Lung (tissue), 12 donors: ENCODE data around the gene COG7. TPM values are rescaled to one million over a fixed set of nuclear protein-coding genes. Genes with fewer than 3 reads are reported as not detected.

Experiments
- ATAC-seq: fragments of 200-7000 bp; cut with Tn5 transposase; one replicate; pipeline ENCODE4 v1.9.1; 2020; ENCODE audit warnings: moderate number of reproducible peaks; ENCODE audit not compliant: insufficient read depth, low FRiP score
- DNase-seq, 3 donors: peaks; one replicate each; pipeline ENCODE4 v3.0.0-alpha.2; 2013 to 2017
- H3K27ac ChIP-seq, 2 donors: one replicate each; pipeline ENCODE4 v1.5.1; 2013; ENCODE audit warnings: mild to moderate bottlenecking in 2 of 2, moderate library complexity in 2 of 2, control low read depth in 1 of 2, inconsistent platforms in 1 of 2, low read depth in 1 of 2, low read length in 1 of 2
- H3K27me3 ChIP-seq, 3 donors: one replicate each; pipeline ENCODE4 v1.5.1; 2013; ENCODE audit warnings: low read length in 2 of 3; ENCODE audit not compliant: control insufficient read depth in 3 of 3, insufficient read depth in 3 of 3
- H3K36me3 ChIP-seq, 4 donors: one replicate each; pipeline ENCODE4 v1.5.1; 2013; ENCODE audit warnings: low read length in 4 of 4, mild to moderate bottlenecking in 1 of 4, moderate library complexity in 1 of 4; ENCODE audit not compliant: control insufficient read depth in 4 of 4, insufficient read depth in 4 of 4
- H3K4me1 ChIP-seq, 5 donors: one replicate each; pipeline ENCODE4 v1.5.1; 2013; ENCODE audit warnings: low read length in 5 of 5, mild to moderate bottlenecking in 2 of 5, moderate library complexity in 1 of 5; ENCODE audit not compliant: control insufficient read depth in 5 of 5, insufficient read depth in 5 of 5
- H3K4me3 ChIP-seq: one replicate; pipeline ENCODE4 v1.5.1; 2013; ENCODE audit warnings: mild to moderate bottlenecking, control low read depth, moderate library complexity
- H3K9ac ChIP-seq, 2 donors: one replicate each; pipeline ENCODE4 v1.5.1; 2013; ENCODE audit warnings: low read length in 2 of 2, control low read depth in 1 of 2; ENCODE audit not compliant: insufficient read depth in 1 of 2
- H3K9me3 ChIP-seq, 4 donors: one replicate each; pipeline ENCODE4 v1.5.1; 2013; ENCODE audit warnings: low read length in 3 of 4, mild to moderate bottlenecking in 1 of 4, moderate library complexity in 1 of 4; ENCODE audit not compliant: control insufficient read depth in 4 of 4, insufficient read depth in 3 of 4
- WGBS, 2 donors: extraction: QIAGEN DNeasy Blood & Tissue Kit; methylation state at CpG; one replicate each; pipeline ENCODE4 v1.1.7; 2013; 5-methylcytosine and 5-hydroxymethylcytosine counted together
- polyA plus RNA-seq, 2 donors: library from polyadenylated mRNA; stranded (reverse); fragments of 200-250 nt; gene quantifications; one replicate each; pipeline ENCODE4 v1.2.1, GENCODE V29; 2013
- total RNA-seq, 2 donors: library from RNA; depleted of rRNA in 1 of 2; stranded (reverse); fragments of >200 nt in 1 of 2; gene quantifications; one replicate each; pipeline ENCODE4 v1.2.1, GENCODE V29; 2014 to 2021
- TF ChIP-seq, protein P1 (sequence below): IDR thresholded peaks from 2 replicates; pipeline ENCODE4 v1.5.1; 2012; ENCODE audit warnings: mild to moderate bottlenecking; ENCODE audit errors: control extremely low read depth, extremely low read depth
- donor health status: control.
- donor health status: control.
- donor health status: Bipolar disorder and iron deficiency.
- donor health status: healthy.
- donor health status: DM: yes; HTN: yes; CAD: no.

The COG7 gene
- total and polyA plus RNA-seq, 4 donors, result 14.9 to 34.0 (median 20.0) TPM

DNA sequence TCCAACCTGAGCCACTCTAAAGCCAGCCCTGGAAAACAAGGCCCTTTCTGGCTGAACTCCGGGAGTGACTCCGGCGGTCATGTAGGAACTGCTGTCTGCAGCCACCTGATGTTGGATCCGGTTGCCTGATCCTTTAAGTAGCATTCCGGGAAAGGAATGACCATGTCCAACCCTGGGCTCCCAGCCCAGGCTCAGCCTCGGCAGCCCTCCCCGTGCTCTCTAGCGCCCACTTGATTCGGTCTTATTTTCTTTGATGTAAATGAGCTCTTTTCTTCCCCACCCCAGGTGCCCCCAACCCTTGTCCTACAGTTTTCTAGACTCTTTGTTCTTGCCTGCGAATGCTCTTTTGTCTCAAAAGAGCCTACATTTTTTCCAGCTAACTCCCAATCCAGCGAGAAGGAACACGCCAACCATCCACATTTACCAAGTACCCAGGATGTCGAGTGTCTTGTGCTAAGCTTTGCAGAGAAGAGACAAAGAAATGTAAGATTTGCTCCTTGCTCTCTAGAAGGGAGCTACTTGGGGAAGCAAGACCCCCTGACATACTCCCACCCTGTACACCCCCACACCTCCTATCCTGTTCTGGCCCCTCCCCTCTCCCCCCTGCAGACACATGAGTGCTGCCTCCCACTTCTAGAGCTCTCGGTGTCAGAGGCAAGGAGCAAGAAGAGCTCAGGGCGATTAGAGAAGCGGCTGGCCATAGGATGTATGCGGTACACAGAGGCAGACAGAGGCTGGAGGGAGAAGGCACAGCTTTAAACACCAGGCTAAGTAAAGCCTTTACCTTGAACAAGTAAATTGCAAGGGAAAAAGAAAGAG, 53.8 kb downstream of the COG7 start:
- H3K4me1 ChIP-seq, result peaks cover 0 to 3% (median 0%) of the 10 kb centered on the region in 5 donors
- H3K27me3 ChIP-seq, result no peaks in the 10 kb centered on the region
- WGBS, 2 donors, result 66 to 84% methylated on average over 17 of the region's 17 CpGs
- ATAC-seq, result peak; percentile 32
- TF ChIP-seq, protein P1, sequence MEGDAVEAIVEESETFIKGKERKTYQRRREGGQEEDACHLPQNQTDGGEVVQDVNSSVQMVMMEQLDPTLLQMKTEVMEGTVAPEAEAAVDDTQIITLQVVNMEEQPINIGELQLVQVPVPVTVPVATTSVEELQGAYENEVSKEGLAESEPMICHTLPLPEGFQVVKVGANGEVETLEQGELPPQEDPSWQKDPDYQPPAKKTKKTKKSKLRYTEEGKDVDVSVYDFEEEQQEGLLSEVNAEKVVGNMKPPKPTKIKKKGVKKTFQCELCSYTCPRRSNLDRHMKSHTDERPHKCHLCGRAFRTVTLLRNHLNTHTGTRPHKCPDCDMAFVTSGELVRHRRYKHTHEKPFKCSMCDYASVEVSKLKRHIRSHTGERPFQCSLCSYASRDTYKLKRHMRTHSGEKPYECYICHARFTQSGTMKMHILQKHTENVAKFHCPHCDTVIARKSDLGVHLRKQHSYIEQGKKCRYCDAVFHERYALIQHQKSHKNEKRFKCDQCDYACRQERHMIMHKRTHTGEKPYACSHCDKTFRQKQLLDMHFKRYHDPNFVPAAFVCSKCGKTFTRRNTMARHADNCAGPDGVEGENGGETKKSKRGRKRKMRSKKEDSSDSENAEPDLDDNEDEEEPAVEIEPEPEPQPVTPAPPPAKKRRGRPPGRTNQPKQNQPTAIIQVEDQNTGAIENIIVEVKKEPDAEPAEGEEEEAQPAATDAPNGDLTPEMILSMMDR, result no peak
- no peak overlapping the region for H3K9ac ChIP-seq
- peak in 2 of 3 donors; percentile 29 to 41 for DNase-seq
- H3K36me3 ChIP-seq, result peaks cover 21 to 41% (median 25%) of the 10 kb centered on the region in 4 donors
- no peaks in the 10 kb centered on the region for H3K9me3 ChIP-seq
- peak overlapping the region; percentile 30 to 46 for H3K27ac ChIP-seq
- H3K4me3 ChIP-seq, result no peak overlapping the region

DNA sequence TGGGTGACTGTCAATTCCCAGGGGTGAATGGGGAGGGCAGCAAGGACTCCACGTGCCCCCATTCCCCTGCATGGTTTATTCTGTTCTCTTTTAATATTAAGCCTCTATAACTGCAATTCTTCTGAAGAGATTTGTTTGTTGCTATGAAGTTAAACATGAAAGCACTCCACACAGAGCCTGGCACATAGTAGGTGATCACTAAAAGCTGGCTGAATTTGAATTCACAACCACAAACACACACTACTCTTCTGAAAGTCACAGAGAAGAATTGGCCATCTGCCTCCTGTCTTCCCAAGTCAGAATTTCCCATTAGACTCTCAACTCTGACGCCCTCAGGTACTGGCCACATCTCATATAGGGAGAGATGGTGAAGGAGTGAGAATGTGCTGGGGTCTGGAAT, 55.5 kb downstream of the COG7 start:
- WGBS, 2 donors, result 94 to 95% methylated on average over 2 of the region's 2 CpGs
- Histone ChIP-seq H3K9me3 (no peaks in the 10 kb centered on the region), H3K27me3 (no peaks in the 10 kb centered on the region), H3K4me3 (no peak overlapping the region), H3K4me1 (peaks cover 0 to 3% (median 0%) of the 10 kb centered on the region in 5 donors), H3K9ac (no peak overlapping the region), H3K36me3 (peaks cover 11 to 32% (median 19%) of the 10 kb centered on the region in 4 donors), H3K27ac (no peak overlapping the region)
- TF ChIP-seq, protein P1, result no peak
- DNase-seq (no peak), ATAC-seq (no peak)

DNA sequence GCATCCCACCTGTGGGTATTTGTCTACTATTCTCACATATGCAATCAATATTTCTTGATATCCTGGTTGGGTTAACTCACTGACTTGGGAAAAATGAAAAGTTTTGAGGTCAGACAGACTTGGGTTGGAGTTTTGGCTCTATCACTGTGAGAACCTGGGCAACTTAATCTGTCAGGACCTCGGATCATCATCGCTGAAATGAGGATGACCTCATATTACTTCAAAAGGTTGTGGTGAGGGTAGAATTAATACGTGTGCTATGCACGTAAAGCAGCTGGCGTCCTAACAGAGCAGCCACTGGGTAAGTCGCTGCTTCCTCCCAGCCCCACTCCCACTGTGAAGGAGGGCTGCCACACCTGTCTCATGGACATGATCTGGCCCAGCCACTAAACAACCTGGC, 57.3 kb downstream of the COG7 start:
- no peak overlapping the region for H3K4me3 ChIP-seq
- peaks cover 0 to 6% (median 0%) of the 10 kb centered on the region in 5 donors for H3K4me1 ChIP-seq
- WGBS, 2 donors, result 95 to 97% methylated on average over 6 of the region's 6 CpGs
- H3K9ac ChIP-seq, result no peak overlapping the region
- H3K36me3 ChIP-seq, result peaks cover 15 to 41% (median 31%) of the 10 kb centered on the region in 4 donors
- DNase-seq (no peak), ATAC-seq (no peak)
- no peaks in the 10 kb centered on the region for H3K9me3 ChIP-seq
- TF ChIP-seq, protein P1, result no peak
- no peak overlapping the region for H3K27ac ChIP-seq
- no peaks in the 10 kb centered on the region for H3K27me3 ChIP-seq
